ENCODE data around the gene DNAJC17. TPM values are rescaled to one million over a fixed set of nuclear protein-coding genes. Genes with fewer than 3 reads are reported as not detected.

The DNAJC17 gene
- total RNA-seq, 4 donors from 2014 or later: 20.4 to 40.2 (median 30.3) TPM

GRCh38 chr15:40812721-40813425 is 5.6 kb upstream of the DNAJC17 start:
- Histone ChIP-seq H3K9me3 (no peaks in the 10 kb centered on the region), H3K4me3 (no peak overlapping the region), H3K36me3 (peaks cover 37% of the 10 kb centered on the region), H3K4me1 (peaks cover 8% of the 10 kb centered on the region), H3K27ac (no peak overlapping the region), H3K27me3 (no peaks in the 10 kb centered on the region)
- WGBS: 90% methylated on average over 10 of the region's 12 CpGs
- no peak for DNase-seq (ENCODE audit: low spot score in 2 of 2)
- TF ChIP-seq CTCF (IDR thresholded peaks at IDR 0.05): no peak
- TF ChIP-seq POLR2A (IDR thresholded peaks at IDR 0.05): no peak
- no peak for TF ChIP-seq POLR2AphosphoS5 (IDR thresholded peaks at IDR 0.05)

GRCh38 chr15:40808861-40809450 is 1.7 kb upstream of the DNAJC17 start:
- no peak overlapping the region for H3K27ac ChIP-seq
- no peaks in the 10 kb centered on the region for H3K27me3 ChIP-seq
- no peaks in the 10 kb centered on the region for H3K9me3 ChIP-seq
- TF ChIP-seq POLR2AphosphoS5 (IDR thresholded peaks at IDR 0.05): no peak
- TF ChIP-seq EP300 (IDR thresholded peaks at IDR 0.05): no peak
- no peak for TF ChIP-seq POLR2A (IDR thresholded peaks at IDR 0.05)
- TF ChIP-seq CTCF (IDR thresholded peaks at IDR 0.05): no peak
- no peak for DNase-seq (ENCODE audit: low spot score in 2 of 2)
- peaks cover 27% of the 10 kb centered on the region for H3K36me3 ChIP-seq
- WGBS: 71% methylated on average over 8 of the region's 8 CpGs
- H3K4me1 ChIP-seq: peaks cover 22% of the 10 kb centered on the region
- no peak overlapping the region for H3K4me3 ChIP-seq

GRCh38 chr15:40807888-40808461 is 702 bp upstream of the DNAJC17 start:
- peak overlapping the region; percentile 78 for H3K4me3 ChIP-seq
- H3K36me3 ChIP-seq: peaks cover 17% of the 10 kb centered on the region
- H3K9me3 ChIP-seq: no peaks in the 10 kb centered on the region
- H3K4me1 ChIP-seq: peaks cover 22% of the 10 kb centered on the region
- 6% methylated on average over 18 of the region's 19 CpGs for WGBS
- TF ChIP-seq POLR2A (IDR thresholded peaks at IDR 0.05): no peak
- TF ChIP-seq POLR2AphosphoS5 (IDR thresholded peaks at IDR 0.05): no peak
- no peak for TF ChIP-seq EP300 (IDR thresholded peaks at IDR 0.05)
- no peak for TF ChIP-seq CTCF (IDR thresholded peaks at IDR 0.05)
- H3K27me3 ChIP-seq: no peaks in the 10 kb centered on the region
- no peak overlapping the region for H3K27ac ChIP-seq
- DNase-seq (ENCODE audit: low spot score in 2 of 2): no peak

- Histone ChIP-seq H3K9me3 (no peaks in the 10 kb centered on the region), H3K4me1 (peaks cover 22% of the 10 kb centered on the region), H3K4me3 (peak overlapping the region; percentile 78), H3K27ac (peak overlapping the region; percentile 84), H3K27me3 (no peaks in the 10 kb centered on the region), H3K36me3 (peaks cover 17% of the 10 kb centered on the region)
- WGBS: 5% methylated on average over 2 of the region's 2 CpGs
- TF ChIP-seq CTCF (IDR thresholded peaks at IDR 0.05): no peak
- no peak for TF ChIP-seq EP300 (IDR thresholded peaks at IDR 0.05)
- no peak for TF ChIP-seq POLR2AphosphoS5 (IDR thresholded peaks at IDR 0.05)
- no peak for TF ChIP-seq POLR2A (IDR thresholded peaks at IDR 0.05)
- no peak for DNase-seq (ENCODE audit: low spot score in 2 of 2)
These were observed 623 bp downstream of the DNAJC17 start for GRCh38 chr15:40806672-40807027.

- Histone ChIP-seq H3K27ac (no peak overlapping the region), H3K9me3 (no peaks in the 10 kb centered on the region), H3K4me3 (no peak overlapping the region), H3K4me1 (peaks cover 22% of the 10 kb centered on the region), H3K27me3 (no peaks in the 10 kb centered on the region), H3K36me3 (peaks cover 4% of the 10 kb centered on the region)
- DNase-seq (ENCODE audit: low spot score in 2 of 2): no peak
- 88% methylated on average over 1 of the region's 1 CpG for WGBS
- TF ChIP-seq CTCF (IDR thresholded peaks at IDR 0.05) (no peak), POLR2AphosphoS5 (IDR thresholded peaks at IDR 0.05) (no peak), POLR2A (IDR thresholded peaks at IDR 0.05) (no peak), EP300 (IDR thresholded peaks at IDR 0.05) (no peak)
These were observed 3.6 kb downstream of the DNAJC17 start for GRCh38 chr15:40803688-40804087.
